HFFc6 (cell line): Measurements from ENCODE around the gene SMYD5. TPM values are rescaled to one million over a fixed set of nuclear protein-coding genes. Genes with fewer than 3 reads are reported as not detected.
"Not testable (repeated sequence)": the region's sequence is repeated elsewhere in the genome, so short reads cannot be mapped to it uniquely, and the experiment has no call there.

Source experiments
- DNase-seq: peaks from one replicate; pipeline ENCODE4 v3.0.0-alpha.2; 2018
- H3K27ac Mint-ChIP-seq: 2 replicates; pipeline ENCODE4 v1.8.0; 2020; ENCODE audit warnings: mild to moderate bottlenecking, mixed read lengths
- H3K27me3 Mint-ChIP-seq: 2 replicates; pipeline ENCODE4 v1.8.0; 2021; ENCODE audit warnings: mild to moderate bottlenecking, moderate library complexity, mixed read lengths; ENCODE audit not compliant: insufficient read depth
- H3K36me3 Mint-ChIP-seq: 2 replicates; pipeline ENCODE4 v1.8.0; 2021; ENCODE audit warnings: low read depth, mixed read lengths
- H3K4me1 Mint-ChIP-seq: 2 replicates; pipeline ENCODE4 v1.8.0; 2020; ENCODE audit warnings: low read depth, mixed read lengths
- H3K4me3 Mint-ChIP-seq: 2 replicates; pipeline ENCODE4 v1.8.0; 2020; ENCODE audit warnings: mild to moderate bottlenecking, moderate library complexity, mixed read lengths
- H3K9me3 Mint-ChIP-seq: 2 replicates; pipeline ENCODE4 v1.8.0; 2020; ENCODE audit warnings: mild to moderate bottlenecking, mixed read lengths
- long read RNA-seq: library from polyadenylated mRNA; unstranded; transcript quantifications from one replicate; pipeline ENCODE4 v2.0.0, GENCODE V29; 2019
- total RNA-seq, 6 experiments: library from RNA; stranded (reverse); fragmentation: NEBNext Ultra II Directional; extraction: Animal tissue kit (Norgen Biotek cat#: 25700); gene quantifications; 2 replicates in 1 of 6; 3 replicates in 5 of 6; pipeline ENCODE4 v1.2.3, GENCODE V29; 2021
- TF ChIP-seq, protein P1 (sequence below): fragments of 200-600 bp; sonication (generic); IDR thresholded peaks from 2 replicates; pipeline ENCODE4 v1.5.0; 2021; ENCODE audit warnings: antibody characterized with exemption, mild to moderate bottlenecking

The SMYD5 gene
- total RNA-seq: 10 to 100 TPM; 19.3 to 27.6 (median 24.4) TPM
- long read RNA-seq, transcript SMYD5-202 (13 exons, 2,593 nt): major isoform, 8 of 9 reads
- long read RNA-seq, partial matches to known transcripts: 0 of 9 reads
- long read RNA-seq, other reads (novel, unspliced or antisense): 1 of 9 reads

DNA sequence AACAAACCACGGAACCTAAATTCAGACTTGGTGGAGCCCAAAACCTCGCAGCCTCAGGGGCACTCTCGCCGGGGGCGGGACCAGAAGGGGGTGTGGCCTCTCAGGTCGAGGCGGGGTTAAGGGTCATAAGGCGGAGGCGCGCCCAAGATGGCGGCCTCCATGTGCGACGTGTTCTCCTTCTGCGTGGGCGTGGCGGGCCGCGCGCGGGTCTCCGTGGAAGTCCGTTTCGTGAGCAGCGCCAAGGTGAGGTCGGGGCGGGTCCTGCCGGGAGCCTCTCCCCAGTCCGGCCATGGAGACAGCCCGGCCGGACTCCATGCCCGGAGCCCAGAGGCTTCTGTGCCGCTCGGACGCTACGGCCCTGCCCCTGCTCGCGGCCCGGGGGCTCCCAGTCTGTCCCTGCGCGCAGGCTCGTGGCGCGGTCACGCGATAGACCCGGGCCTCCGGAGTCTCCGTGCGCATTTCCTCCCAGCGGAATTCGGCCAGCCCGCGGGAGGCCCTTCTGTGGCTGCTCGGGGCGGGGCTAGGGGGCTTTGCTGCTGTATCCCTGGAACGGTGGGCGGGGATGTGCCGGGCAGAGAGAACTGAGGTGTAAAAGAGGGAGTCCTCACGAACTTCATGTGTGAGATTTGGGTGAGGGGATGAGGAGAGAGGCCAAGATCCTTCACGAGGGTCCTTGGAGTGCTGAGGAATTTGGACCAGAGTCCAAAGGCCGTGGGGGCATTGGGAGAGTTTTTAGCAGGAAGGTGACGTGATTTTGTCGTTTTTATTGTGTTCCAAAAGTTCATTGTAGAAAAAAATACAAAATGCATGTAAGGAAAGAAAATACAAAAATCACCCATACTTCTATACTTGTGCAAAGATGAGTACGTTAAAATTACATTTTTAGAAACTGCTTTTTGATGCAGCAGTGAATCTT is at the start of gene SMYD5:
Gene SMYD5 (plus strand): TSS at position 126 of the 916 bp plus-strand sequence. CDS start 22 bp downstream, at position 148.
- TF ChIP-seq, protein P1, sequence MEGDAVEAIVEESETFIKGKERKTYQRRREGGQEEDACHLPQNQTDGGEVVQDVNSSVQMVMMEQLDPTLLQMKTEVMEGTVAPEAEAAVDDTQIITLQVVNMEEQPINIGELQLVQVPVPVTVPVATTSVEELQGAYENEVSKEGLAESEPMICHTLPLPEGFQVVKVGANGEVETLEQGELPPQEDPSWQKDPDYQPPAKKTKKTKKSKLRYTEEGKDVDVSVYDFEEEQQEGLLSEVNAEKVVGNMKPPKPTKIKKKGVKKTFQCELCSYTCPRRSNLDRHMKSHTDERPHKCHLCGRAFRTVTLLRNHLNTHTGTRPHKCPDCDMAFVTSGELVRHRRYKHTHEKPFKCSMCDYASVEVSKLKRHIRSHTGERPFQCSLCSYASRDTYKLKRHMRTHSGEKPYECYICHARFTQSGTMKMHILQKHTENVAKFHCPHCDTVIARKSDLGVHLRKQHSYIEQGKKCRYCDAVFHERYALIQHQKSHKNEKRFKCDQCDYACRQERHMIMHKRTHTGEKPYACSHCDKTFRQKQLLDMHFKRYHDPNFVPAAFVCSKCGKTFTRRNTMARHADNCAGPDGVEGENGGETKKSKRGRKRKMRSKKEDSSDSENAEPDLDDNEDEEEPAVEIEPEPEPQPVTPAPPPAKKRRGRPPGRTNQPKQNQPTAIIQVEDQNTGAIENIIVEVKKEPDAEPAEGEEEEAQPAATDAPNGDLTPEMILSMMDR: no peak
- Mint-ChIP-seq H3K9me3 (no peaks in the 10 kb centered on the region), H3K4me3 (peak within 1 kb of the TSS; percentile 99), H3K4me1 (peaks cover 53% of the 10 kb centered on the region), H3K27me3 (peaks cover 5% of the 10 kb centered on the region), H3K27ac (peak within 1 kb of the TSS; percentile 96), H3K36me3 (no peaks in the 10 kb centered on the region)
- peak; percentile 66 for DNase-seq

DNA sequence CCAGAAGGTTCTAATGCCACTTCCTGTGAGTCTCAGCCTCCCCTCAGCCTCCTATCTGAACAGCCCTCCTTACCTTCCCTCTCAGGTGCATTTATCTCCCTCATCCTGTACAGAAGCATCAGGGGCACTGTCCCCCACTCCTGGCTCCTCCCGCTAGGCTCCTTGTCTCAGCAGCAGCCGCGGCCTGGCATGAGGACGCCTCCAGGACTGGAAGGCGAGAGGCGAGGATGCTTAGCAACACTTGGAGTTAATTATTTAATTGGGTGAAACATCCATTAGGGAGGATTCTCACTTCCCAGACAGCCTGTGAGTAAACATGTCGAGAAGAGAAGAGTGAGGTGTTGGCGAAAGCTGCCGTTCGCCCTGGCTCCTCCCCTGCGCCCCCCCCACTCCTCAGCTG is 48.1 kb upstream of the SMYD5 start:
- peaks cover 11% of the 10 kb centered on the region for H3K4me1 Mint-ChIP-seq
- not testable (repeated sequence) for DNase-seq, H3K9me3 Mint-ChIP-seq, H3K27ac Mint-ChIP-seq, H3K27me3 Mint-ChIP-seq, H3K4me3 Mint-ChIP-seq, H3K36me3 Mint-ChIP-seq

DNA sequence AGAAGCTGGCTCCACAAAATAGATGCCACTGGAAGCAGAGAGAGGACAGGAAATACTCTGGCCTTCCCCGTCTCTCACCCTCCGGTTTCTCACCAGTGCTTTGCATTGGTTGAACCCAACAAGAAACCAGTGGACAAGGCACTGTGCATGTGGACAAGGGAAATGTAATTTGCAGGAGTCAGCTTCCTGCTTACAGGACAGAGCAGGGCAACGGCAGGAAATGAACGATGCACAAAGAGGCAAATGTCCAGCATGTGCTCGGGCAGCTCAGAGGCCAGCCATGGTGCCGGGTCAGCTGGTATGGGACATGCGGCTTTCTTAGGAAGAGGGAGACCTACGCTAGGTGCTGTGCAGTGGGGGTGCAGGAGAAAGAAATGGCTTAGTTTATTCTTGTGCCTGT is 47.2 kb upstream of the SMYD5 start:
- H3K4me1 Mint-ChIP-seq: peaks cover 11% of the 10 kb centered on the region
- not testable (repeated sequence) for H3K4me3 Mint-ChIP-seq, H3K36me3 Mint-ChIP-seq, H3K27me3 Mint-ChIP-seq, DNase-seq, H3K9me3 Mint-ChIP-seq, H3K27ac Mint-ChIP-seq

DNA sequence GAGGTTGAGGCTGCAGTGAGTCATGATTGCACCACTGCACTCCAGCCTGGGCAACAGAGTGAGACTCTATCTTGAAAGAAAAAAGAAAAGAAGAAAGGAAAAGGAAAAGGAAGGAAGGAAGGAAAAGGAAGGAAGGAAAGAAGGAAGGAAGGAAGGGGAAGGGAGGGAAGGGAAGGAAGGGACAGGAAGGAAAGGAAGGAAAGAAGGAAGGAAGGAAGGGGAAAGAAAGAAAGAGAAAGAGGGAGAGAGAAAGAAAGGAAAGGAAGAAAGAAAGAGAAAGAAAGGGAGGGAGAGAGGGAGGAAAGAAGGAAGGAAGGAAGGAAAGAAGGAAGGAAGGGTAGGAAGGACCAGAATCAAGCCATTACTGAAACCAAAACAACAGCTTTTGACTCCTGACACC is 45.7 kb upstream of the SMYD5 start:
- DNase-seq, H3K27me3 Mint-ChIP-seq, H3K27ac Mint-ChIP-seq, H3K36me3 Mint-ChIP-seq, H3K9me3 Mint-ChIP-seq, H3K4me3 Mint-ChIP-seq: not testable (repeated sequence)
- peaks cover 11% of the 10 kb centered on the region for H3K4me1 Mint-ChIP-seq

DNA sequence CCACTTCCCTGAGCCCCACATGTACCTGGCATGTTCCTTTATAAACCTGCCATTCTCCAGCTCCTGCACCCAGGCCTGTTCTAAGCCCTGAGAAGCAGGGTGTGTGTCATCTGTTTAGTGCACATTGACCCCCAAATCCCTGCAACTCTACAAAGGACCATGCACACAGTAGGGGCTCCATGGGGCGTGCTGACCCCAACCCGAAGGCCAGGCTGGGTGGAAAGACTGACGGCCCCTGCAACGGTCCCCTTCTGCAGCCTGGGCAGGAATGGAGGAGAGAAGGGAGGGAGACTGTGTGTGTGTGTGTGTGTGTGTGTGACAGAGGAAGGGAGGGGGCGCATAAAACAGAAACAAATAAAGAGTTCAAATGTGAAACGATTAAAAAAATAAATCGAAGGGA is 43.7 kb upstream of the SMYD5 start:
- H3K27ac Mint-ChIP-seq, H3K9me3 Mint-ChIP-seq, H3K27me3 Mint-ChIP-seq: not testable (repeated sequence)

DNA sequence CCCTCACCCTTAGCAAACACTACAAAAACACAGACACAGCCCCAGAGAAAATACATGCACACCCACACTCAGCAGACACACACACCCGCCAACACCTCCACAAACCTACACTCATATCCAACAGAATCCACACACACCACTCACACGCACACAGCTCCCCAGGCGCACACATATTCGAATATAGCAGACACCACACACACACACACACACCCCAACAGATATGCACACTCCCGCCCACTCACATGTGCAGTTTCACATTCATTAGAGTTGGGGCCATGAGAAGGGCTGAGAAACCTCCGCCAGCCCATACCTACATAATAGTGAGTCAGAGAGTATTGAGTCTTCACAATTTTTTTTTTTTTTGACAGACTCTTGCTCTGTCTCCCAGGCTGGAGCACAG is 41.1 kb upstream of the SMYD5 start:
- DNase-seq: peak; percentile 27
- H3K27ac Mint-ChIP-seq: no peak overlapping the region
- TF ChIP-seq, protein P1: no peak
- H3K27me3 Mint-ChIP-seq: peaks cover 4% of the 10 kb centered on the region
- H3K4me1 Mint-ChIP-seq: peaks cover 16% of the 10 kb centered on the region
- no peaks in the 10 kb centered on the region for H3K9me3 Mint-ChIP-seq
- H3K36me3 Mint-ChIP-seq: no peaks in the 10 kb centered on the region
- no peak overlapping the region for H3K4me3 Mint-ChIP-seq

More for the DNA sequence above, 43.7 kb upstream of the SMYD5 start:
- not testable (repeated sequence) for H3K4me1 Mint-ChIP-seq, DNase-seq, H3K4me3 Mint-ChIP-seq, H3K36me3 Mint-ChIP-seq

DNA sequence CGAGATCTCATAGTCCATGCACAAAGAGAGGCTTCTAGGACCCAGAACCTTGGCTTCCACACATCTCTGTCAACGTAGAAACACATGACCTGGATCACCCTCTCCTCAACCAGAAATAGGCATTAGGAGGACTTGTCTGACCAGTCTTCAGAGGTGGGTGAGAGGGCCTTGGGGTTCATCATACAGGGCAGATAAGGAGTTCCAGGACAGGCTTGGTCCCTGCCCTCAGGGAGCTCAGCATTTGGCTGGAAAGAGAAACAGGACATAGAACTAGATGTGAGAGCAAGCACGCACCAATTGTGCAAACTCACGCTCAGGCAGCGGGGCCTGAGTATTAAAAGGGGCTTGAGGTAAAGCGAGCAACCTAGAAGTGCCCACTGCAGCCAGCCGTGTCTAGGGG is 40.3 kb upstream of the SMYD5 start:
- H3K4me3 Mint-ChIP-seq: no peak overlapping the region
- H3K27me3 Mint-ChIP-seq: peaks cover 8% of the 10 kb centered on the region
- no peaks in the 10 kb centered on the region for H3K9me3 Mint-ChIP-seq
- no peak overlapping the region for H3K27ac Mint-ChIP-seq
- TF ChIP-seq, protein P1: no peak
- DNase-seq: no peak
- no peaks in the 10 kb centered on the region for H3K36me3 Mint-ChIP-seq
- H3K4me1 Mint-ChIP-seq: peaks cover 16% of the 10 kb centered on the region
